ENCODE measurements around the gene ANO6. TPM values are rescaled to one million over a fixed set of nuclear protein-coding genes. Genes with fewer than 3 reads are reported as not detected.

Gene ANO6
- total RNA-seq, 1 experiment from 2014 or later: 18.1 TPM

GRCh38 chr12:45220363-45220931 is 4.6 kb downstream of the ANO6 start:
- Histone ChIP-seq H3K27me3 (ENCODE audit: low read length) (no peaks in the 10 kb centered on the region), H3F3A (ENCODE audit: low read length, unreplicated experiment) (no peaks in the 10 kb centered on the region), H3K4me1 (ENCODE audit: insufficient read depth, low read length) (peaks cover 23% of the 10 kb centered on the region), H3K27ac (ENCODE audit: low read length) (0 out of 2 replicates have a peak overlapping the region, but pooled peaks have one; percentile 10), H3K4me3 (ENCODE audit: low read length) (no peak overlapping the region), H3K9ac (ENCODE audit: low read length) (no peak overlapping the region), H3K4me2 (ENCODE audit: low read length) (peak overlapping the region; percentile 20; the same call in 1 of the 2 replicates), H3K79me2 (ENCODE audit: low read length) (peaks cover 83% of the 10 kb centered on the region), H3K9me2 (replicated peaks; ENCODE audit: low read length) (no peaks in the 10 kb centered on the region), H3K36me3 (ENCODE audit: low read depth, low read length) (no peaks in the 10 kb centered on the region), H4K20me1 (ENCODE audit: low read length) (peaks cover 19% of the 10 kb centered on the region; the same call in 1 of the 2 replicates), H2AFZ (ENCODE audit: low read length) (no peak overlapping the region), H3K9me3 (ENCODE audit: low read length) (no peaks in the 10 kb centered on the region)
- no peak for TF ChIP-seq EZH2phosphoT487 (IDR thresholded peaks at IDR 0.05; ENCODE audit: borderline replicate concordance, low read length)
- peak; percentile 62 for DNase-seq
- CTCF ChIA-PET: no interaction called here
- intact Hi-C loops (cut with micrococcal nuclease): no loop called here
- no TSS peak for BruUV-seq (replicated peaks)
- POLR2A ChIA-PET (ENCODE audit: unreplicated experiment): no interaction called here
- ATAC-seq: no peak

GRCh38 chr12:45220969-45221368 is 5.1 kb downstream of the ANO6 start:
- ATAC-seq (no peak), DNase-seq (no peak)
- intact Hi-C loops (cut with micrococcal nuclease): no loop called here
- H3K36me3 ChIP-seq (ENCODE audit: low read depth, low read length): no peaks in the 10 kb centered on the region
- H3K79me2 ChIP-seq (ENCODE audit: low read length): peaks cover 86% of the 10 kb centered on the region
- peaks cover 23% of the 10 kb centered on the region for H3K4me1 ChIP-seq (ENCODE audit: insufficient read depth, low read length)
- no peaks in the 10 kb centered on the region for H3K9me2 ChIP-seq (replicated peaks; ENCODE audit: low read length)
- H3K4me2 ChIP-seq (ENCODE audit: low read length): no peak overlapping the region
- H3K9me3 ChIP-seq (ENCODE audit: low read length): no peaks in the 10 kb centered on the region
- no peaks in the 10 kb centered on the region for H3F3A ChIP-seq (ENCODE audit: low read length, unreplicated experiment)
- no peaks in the 10 kb centered on the region for H3K27me3 ChIP-seq (ENCODE audit: low read length)
- H3K27ac ChIP-seq (ENCODE audit: low read length): no peak overlapping the region
- no peak overlapping the region for H3K9ac ChIP-seq (ENCODE audit: low read length)
- no peak overlapping the region for H3K4me3 ChIP-seq (ENCODE audit: low read length)
- H4K20me1 ChIP-seq (ENCODE audit: low read length): peaks cover 19% of the 10 kb centered on the region; the same call in 1 of the 2 replicates
- CTCF ChIA-PET: interaction anchor here (0.6 kb wide), 1 partner anchor 323 kb away, joined by 4 read pairs; no protein-coding TSS in a partner anchor
- no TSS peak for BruUV-seq (replicated peaks)
- TF ChIP-seq CTCF (conservative IDR thresholded peaks at IDR 0.05; ENCODE audit: low read depth, low read length) (no peak), EZH2 (IDR thresholded peaks at IDR 0.05; ENCODE audit: low read length, unreplicated experiment) (no peak), EZH2phosphoT487 (IDR thresholded peaks at IDR 0.05; ENCODE audit: borderline replicate concordance, low read length) (no peak)
- no peak overlapping the region for H2AFZ ChIP-seq (ENCODE audit: low read length)
- POLR2A ChIA-PET (ENCODE audit: unreplicated experiment): no interaction called here

GRCh38 chr12:45223868-45224267 is 8.0 kb downstream of the ANO6 start:
- Histone ChIP-seq H3K79me2 (ENCODE audit: low read length) (peaks cover 72% of the 10 kb centered on the region), H3K27ac (ENCODE audit: low read length) (no peak overlapping the region), H3K9me3 (ENCODE audit: low read length) (no peaks in the 10 kb centered on the region), H3K27me3 (ENCODE audit: low read length) (no peaks in the 10 kb centered on the region), H3F3A (ENCODE audit: low read length, unreplicated experiment) (no peaks in the 10 kb centered on the region), H3K9me2 (replicated peaks; ENCODE audit: low read length) (no peaks in the 10 kb centered on the region), H4K20me1 (ENCODE audit: low read length) (peaks cover 15% of the 10 kb centered on the region; the same call in 1 of the 2 replicates), H3K9ac (ENCODE audit: low read length) (no peak overlapping the region), H3K4me2 (ENCODE audit: low read length) (no peak overlapping the region), H3K4me3 (ENCODE audit: low read length) (no peak overlapping the region), H2AFZ (ENCODE audit: low read length) (no peak overlapping the region), H3K36me3 (ENCODE audit: low read depth, low read length) (no peaks in the 10 kb centered on the region), H3K4me1 (ENCODE audit: insufficient read depth, low read length) (peaks cover 14% of the 10 kb centered on the region)
- ATAC-seq (no peak), DNase-seq (no peak)
- POLR2A ChIA-PET (ENCODE audit: unreplicated experiment): no interaction called here
- no TSS peak for BruUV-seq (replicated peaks)
- CTCF ChIA-PET: no interaction called here
- intact Hi-C loops (cut with micrococcal nuclease): no loop called here
- no peak for TF ChIP-seq EZH2phosphoT487 (IDR thresholded peaks at IDR 0.05; ENCODE audit: borderline replicate concordance, low read length)
- no peak for TF ChIP-seq CTCF (conservative IDR thresholded peaks at IDR 0.05; ENCODE audit: low read depth, low read length)
- no peak for TF ChIP-seq EZH2 (IDR thresholded peaks at IDR 0.05; ENCODE audit: low read length, unreplicated experiment)

Data from PC-3 (cell line).